CD14-positive monocyte (primary cell): Measurements from ENCODE around the gene HLA-A. TPM values are rescaled to one million over a fixed set of nuclear protein-coding genes. Genes with fewer than 3 reads are reported as not detected.

ENCODE experiments used
- DNase-seq, 3 donors: peaks; one replicate each; pipeline ENCODE4 v3.0.0-alpha.2; 2011 to 2022
- H2AFZ ChIP-seq: 2 replicates; pipeline ENCODE4 v1.6.0; 2012; ENCODE audit warnings: mild to moderate bottlenecking, low read depth, low read length, inconsistent platforms; ENCODE audit not compliant: insufficient read depth, poor library complexity, severe bottlenecking
- H3K27ac ChIP-seq, 2 donors: 1 replicate in 1 of 2; 2 replicates in 1 of 2; pipeline ENCODE4 v1.5.1; 2012 to 2013; ENCODE audit warnings: low read length in 2 of 2, control low read depth in 1 of 2, inconsistent platforms in 1 of 2, low read depth in 1 of 2, mild to moderate bottlenecking in 1 of 2
- H3K27me3 ChIP-seq, 2 donors: one replicate each; pipeline versions ENCODE4 v1.6.0 to v1.6.1; 2011 to 2013; ENCODE audit warnings: low read length in 2 of 2; ENCODE audit not compliant: control insufficient read depth in 2 of 2, insufficient read depth in 2 of 2
- H3K36me3 ChIP-seq, 2 donors: replicated peaks in 1 of 2; 1 replicate in 1 of 2; 2 replicates in 1 of 2; pipeline versions ENCODE4 v1.5.1 to v1.6.1; 2012 to 2013; ENCODE audit warnings: low read length in 2 of 2, control low read depth in 1 of 2, inconsistent platforms in 1 of 2, mild to moderate bottlenecking in 1 of 2; ENCODE audit not compliant: insufficient read depth in 2 of 2, control insufficient read depth in 1 of 2
- H3K4me1 ChIP-seq, 2 donors: 1 replicate in 1 of 2; 2 replicates in 1 of 2; pipeline versions ENCODE4 v1.5.1 to v1.6.1; 2012 to 2013; ENCODE audit warnings: low read length in 2 of 2, control low read depth in 1 of 2, inconsistent platforms in 1 of 2, mild to moderate bottlenecking in 1 of 2, moderate library complexity in 1 of 2; ENCODE audit not compliant: insufficient read depth in 2 of 2, control insufficient read depth in 1 of 2
- H3K4me2 ChIP-seq: replicated peaks from 2 replicates; pipeline ENCODE3; 2012; ENCODE audit warnings: low read length, moderate library complexity, mild to moderate bottlenecking; ENCODE audit not compliant: poor library complexity, severe bottlenecking; ENCODE audit errors: extremely low read depth
- H3K4me3 ChIP-seq, 3 experiments: fragments of 200-600 bp in 1 of 3; sonication (generic) in 1 of 3; replicated peaks in 1 of 3; 1 replicate in 2 of 3; 2 replicates in 1 of 3; pipeline ENCODE4 v1.5.1; 2011 to 2013; ENCODE audit warnings: low read length in 3 of 3, mild to moderate bottlenecking in 3 of 3, control low read depth in 2 of 3, low read depth in 2 of 3, inconsistent platforms in 1 of 3, moderate library complexity in 1 of 3
- H3K79me2 ChIP-seq: 2 replicates; pipeline ENCODE4 v1.6.0; 2012; ENCODE audit warnings: mild to moderate bottlenecking, control low read depth, inconsistent platforms, low read length, moderate library complexity; ENCODE audit not compliant: insufficient read depth
- H3K9ac ChIP-seq: 2 replicates; pipeline ENCODE4 v1.6.0; 2017; ENCODE audit warnings: low read length, mild to moderate bottlenecking; ENCODE audit not compliant: insufficient read depth, poor library complexity, severe bottlenecking
- H3K9me3 ChIP-seq, 2 donors: replicated peaks in 1 of 2; 1 replicate in 1 of 2; 2 replicates in 1 of 2; pipeline versions ENCODE4 v1.5.1 to v1.6.1; 2012 to 2013; ENCODE audit warnings: low read length in 2 of 2, control low read depth in 1 of 2; ENCODE audit not compliant: control insufficient read depth in 1 of 2, insufficient read depth in 1 of 2
- H4K20me1 ChIP-seq: 2 replicates; pipeline ENCODE4 v1.6.0; 2012; ENCODE audit warnings: mild to moderate bottlenecking, low read length, control low read depth, moderate library complexity; ENCODE audit not compliant: insufficient read depth
- H3K27ac Mint-ChIP-seq, 7 donors: one replicate each; pipeline ENCODE4 v1.8.0; 2020; ENCODE audit warnings: mild to moderate bottlenecking in 7 of 7, mixed read lengths in 7 of 7, moderate library complexity in 6 of 7, inconsistent platforms in 2 of 7
- H3K27me3 Mint-ChIP-seq, 3 donors: one replicate each; pipeline ENCODE4 v1.8.0; 2021 to 2022; ENCODE audit warnings: low read depth in 3 of 3, mild to moderate bottlenecking in 3 of 3, mixed read lengths in 3 of 3, moderate library complexity in 3 of 3, inconsistent platforms in 1 of 3
- H3K36me3 Mint-ChIP-seq, 2 donors: one replicate each; pipeline ENCODE4 v1.8.0; 2020; ENCODE audit warnings: mixed read lengths in 2 of 2, inconsistent platforms in 1 of 2, mild to moderate bottlenecking in 1 of 2
- H3K4me1 Mint-ChIP-seq: one replicate; pipeline ENCODE4 v1.8.0; 2020; ENCODE audit warnings: mild to moderate bottlenecking, mixed read lengths
- H3K4me3 Mint-ChIP-seq, 2 donors: one replicate each; pipeline ENCODE4 v1.8.0; 2020; ENCODE audit warnings: mild to moderate bottlenecking in 2 of 2, mixed read lengths in 2 of 2, moderate library complexity in 1 of 2
- H3K9me3 Mint-ChIP-seq, 7 donors: one replicate each; pipeline ENCODE4 v1.8.0; 2020 to 2022; ENCODE audit warnings: mixed read lengths in 7 of 7, mild to moderate bottlenecking in 6 of 7, moderate library complexity in 6 of 7, inconsistent platforms in 2 of 7
- WGBS: methylation state at CpG from one replicate; pipeline ENCODE4 v1.1.5; 2013; ENCODE audit warnings: missing lambda C conversion rate; ENCODE audit not compliant: insufficient coverage; 5-methylcytosine and 5-hydroxymethylcytosine counted together
- intact Hi-C, 2 donors: fragments of 100-400 bp; cut with micrococcal nuclease; formaldehyde crosslinking; loops; one replicate each; pipeline versions ENCODE4 v1.15.0 to v1.15.1; 2023
- polyA plus RNA-seq, 3 donors: library from polyadenylated mRNA; depleted of rRNA in 1 of 3; unstranded in 2 of 3; stranded (reverse) in 1 of 3; fragments of 300-500 nt in 2 of 3; fragments of >200 nt in 1 of 3; fragmentation: Illumina TruSeq in 2 of 3; gene quantifications; 1 replicate in 2 of 3; 2 replicates in 1 of 3; pipeline ENCODE4 v1.2.3, GENCODE V29; 2012 to 2021
- TF ChIP-seq, protein P1 (sequence below): fragments of 200-600 bp; IDR thresholded peaks from one replicate; pipeline ENCODE4 v1.8.0; 2022; ENCODE audit warnings: antibody characterized with exemption, mild to moderate bottlenecking

HLA-A gene
- polyA plus RNA-seq, 3 donors, result 1,518 to 2,788 (median 1,574) TPM

DNA sequence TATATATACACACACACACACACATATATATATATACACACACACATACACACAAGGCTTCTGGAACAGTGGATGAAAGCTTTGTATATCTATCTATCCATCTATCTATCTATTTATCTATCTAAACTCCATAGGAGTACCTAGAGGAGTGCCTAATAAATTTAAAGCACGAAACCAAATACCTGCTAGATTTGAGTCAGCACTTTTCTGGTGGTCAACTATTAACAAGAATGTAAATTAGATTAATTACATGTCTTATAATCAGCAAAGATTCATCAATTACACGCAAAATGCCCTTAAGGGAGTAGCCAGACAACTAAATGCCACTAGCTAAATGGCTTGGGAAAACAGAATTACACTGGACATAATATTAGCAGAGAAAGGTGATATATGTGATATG lies 26.6 kb downstream of the HLA-A start:
- Histone ChIP-seq H3K36me3 (peaks cover 3 to 13% of the 10 kb centered on the region in 2 donors), H3K4me2 (no peak overlapping the region), H3K27ac (no peak overlapping the region), H3K9ac (no peak overlapping the region), H3K4me1 (peaks cover 39 to 41% of the 10 kb centered on the region in 2 donors), H3K9me3 (no peaks in the 10 kb centered on the region), H2AFZ (no peak overlapping the region), H4K20me1 (peaks cover 7% of the 10 kb centered on the region), H3K4me3 (no peak overlapping the region), H3K79me2 (peaks cover 15% of the 10 kb centered on the region), H3K27me3 (peaks cover 0 to 6% of the 10 kb centered on the region in 2 donors)
- intact Hi-C loops, result no loop called here
- no CpG with 5 or more reads among the region's 2 CpGs for WGBS
- Mint-ChIP-seq H3K27me3 (peaks cover 6 to 24% (median 18%) of the 10 kb centered on the region in 3 donors), H3K4me1 (peaks cover 43% of the 10 kb centered on the region), H3K9me3 (peaks cover 0 to 2% (median 0%) of the 10 kb centered on the region in 7 donors), H3K36me3 (peaks cover 0 to 2% of the 10 kb centered on the region in 2 donors), H3K4me3 (no peak overlapping the region), H3K27ac (no peak overlapping the region)
- DNase-seq, result no peak
- TF ChIP-seq, protein P1, sequence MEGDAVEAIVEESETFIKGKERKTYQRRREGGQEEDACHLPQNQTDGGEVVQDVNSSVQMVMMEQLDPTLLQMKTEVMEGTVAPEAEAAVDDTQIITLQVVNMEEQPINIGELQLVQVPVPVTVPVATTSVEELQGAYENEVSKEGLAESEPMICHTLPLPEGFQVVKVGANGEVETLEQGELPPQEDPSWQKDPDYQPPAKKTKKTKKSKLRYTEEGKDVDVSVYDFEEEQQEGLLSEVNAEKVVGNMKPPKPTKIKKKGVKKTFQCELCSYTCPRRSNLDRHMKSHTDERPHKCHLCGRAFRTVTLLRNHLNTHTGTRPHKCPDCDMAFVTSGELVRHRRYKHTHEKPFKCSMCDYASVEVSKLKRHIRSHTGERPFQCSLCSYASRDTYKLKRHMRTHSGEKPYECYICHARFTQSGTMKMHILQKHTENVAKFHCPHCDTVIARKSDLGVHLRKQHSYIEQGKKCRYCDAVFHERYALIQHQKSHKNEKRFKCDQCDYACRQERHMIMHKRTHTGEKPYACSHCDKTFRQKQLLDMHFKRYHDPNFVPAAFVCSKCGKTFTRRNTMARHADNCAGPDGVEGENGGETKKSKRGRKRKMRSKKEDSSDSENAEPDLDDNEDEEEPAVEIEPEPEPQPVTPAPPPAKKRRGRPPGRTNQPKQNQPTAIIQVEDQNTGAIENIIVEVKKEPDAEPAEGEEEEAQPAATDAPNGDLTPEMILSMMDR, result no peak

DNA sequence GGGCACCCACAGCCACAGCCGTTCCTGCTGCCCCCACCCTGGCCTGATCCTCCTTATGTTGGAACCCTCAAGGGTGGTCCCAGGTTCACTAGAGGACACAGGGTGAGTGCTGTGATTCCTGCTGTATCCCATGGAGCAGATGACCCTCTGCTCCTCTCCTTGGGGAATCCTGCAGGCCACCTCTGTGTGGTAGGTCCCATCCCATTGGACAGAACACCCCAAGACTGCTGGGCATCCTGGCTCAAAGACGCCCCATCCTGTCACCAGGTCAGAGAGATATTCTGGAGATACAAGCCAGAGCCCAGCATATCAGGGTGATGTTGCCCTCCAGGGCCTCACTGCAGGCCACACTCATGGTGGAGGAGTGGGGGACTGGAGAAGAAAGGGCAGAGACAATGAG lies 28.4 kb downstream of the HLA-A start:
- Mint-ChIP-seq H3K27ac (peak overlapping the region in 2 of 7 donors; percentile 44 to 58), H3K4me3 (no peak overlapping the region), H3K36me3 (peaks cover 4 to 14% of the 10 kb centered on the region in 2 donors), H3K4me1 (peaks cover 41% of the 10 kb centered on the region), H3K9me3 (peaks cover 0 to 8% (median 5%) of the 10 kb centered on the region in 7 donors), H3K27me3 (peaks cover 24 to 42% (median 36%) of the 10 kb centered on the region in 3 donors)
- Histone ChIP-seq H3K4me2 (no peak overlapping the region), H3K4me3 (no peak overlapping the region), H3K9me3 (no peaks in the 10 kb centered on the region), H3K4me1 (peaks cover 30 to 37% of the 10 kb centered on the region in 2 donors), H3K9ac (no peak overlapping the region), H4K20me1 (peaks cover 7% of the 10 kb centered on the region), H3K27ac (no peak overlapping the region), H2AFZ (no peak overlapping the region), H3K27me3 (peaks cover 11 to 24% of the 10 kb centered on the region in 2 donors), H3K36me3 (peaks cover 3 to 13% of the 10 kb centered on the region in 2 donors), H3K79me2 (peaks cover 10% of the 10 kb centered on the region)
- no peak for DNase-seq
- TF ChIP-seq, protein P1, result no peak
- intact Hi-C loops, result loop anchor here in 1 of 2 donors (10.0 kb wide), 1 partner anchor 46 kb away; no protein-coding TSS in a partner anchor
- 92% methylated on average over 1 of the region's 2 CpGs for WGBS
